ENCODE measurements around the gene HACL1.

Gene HACL1

GRCh38 chr3:15513116-15513515 lies 88.3 kb downstream of the HACL1 start:
- no peaks in the 10 kb centered on the region for H3K27me3 ChIP-seq (ENCODE audit: insufficient read depth, low read length, poor library complexity)
- no peak overlapping the region for H3K4ac ChIP-seq (ENCODE audit: low read depth, low read length)
- H3K56ac ChIP-seq (ENCODE audit: low read length), result no peak overlapping the region
- H3K79me1 ChIP-seq (ENCODE audit: low read length), result no peaks in the 10 kb centered on the region
- no peaks in the 10 kb centered on the region for H3K4me1 ChIP-seq (ENCODE audit: control insufficient read depth, low read depth, low read length)
- H2BK15ac ChIP-seq (replicated peaks; ENCODE audit: low read depth), result no peak overlapping the region
- H2BK5ac ChIP-seq (ENCODE audit: low read length), result no peak overlapping the region
- H2BK120ac ChIP-seq (ENCODE audit: low read depth, low read length), result no peak overlapping the region
- H3K79me2 ChIP-seq (ENCODE audit: control insufficient read depth, insufficient read depth, low read length), result no peaks in the 10 kb centered on the region
- no peak overlapping the region for H3K9ac ChIP-seq (ENCODE audit: low read length)
- no peak overlapping the region for H3K4me3 ChIP-seq (ENCODE audit: low read length)
- no peak overlapping the region for H4K8ac ChIP-seq (ENCODE audit: low read depth, low read length)
- H3K36me3 ChIP-seq (ENCODE audit: control insufficient read depth, insufficient read depth, low read length), result no peaks in the 10 kb centered on the region
- no peak overlapping the region for H3K18ac ChIP-seq (ENCODE audit: low read length)
- no peak for DNase-seq
- H3K4me2 ChIP-seq (ENCODE audit: low read length), result no peak overlapping the region
- H3K27ac ChIP-seq (ENCODE audit: low read depth, low read length), result no peak overlapping the region
- H4K5ac ChIP-seq (ENCODE audit: low read length), result no peak overlapping the region
- WGBS (ENCODE audit: extremely low coverage, insufficient coverage, low lambda C conversion rate), result no CpG with 5 or more reads among the region's 7 CpGs
- H3K23ac ChIP-seq (ENCODE audit: low read length), result no peak overlapping the region
- H2AK5ac ChIP-seq (ENCODE audit: low read length), result no peak overlapping the region

GRCh38 chr3:15512166-15512565 lies 89.2 kb downstream of the HACL1 start:
- no peak overlapping the region for H2BK120ac ChIP-seq (ENCODE audit: low read depth, low read length)
- no peak for DNase-seq
- WGBS (ENCODE audit: extremely low coverage, insufficient coverage, low lambda C conversion rate), result no CpG with 5 or more reads among the region's 10 CpGs
- no peak overlapping the region for H3K4ac ChIP-seq (ENCODE audit: low read depth, low read length)
- no peak overlapping the region for H3K9ac ChIP-seq (ENCODE audit: low read length)
- H3K27me3 ChIP-seq (ENCODE audit: insufficient read depth, low read length, poor library complexity), result no peaks in the 10 kb centered on the region
- H2BK15ac ChIP-seq (replicated peaks; ENCODE audit: low read depth), result no peak overlapping the region
- H3K79me1 ChIP-seq (ENCODE audit: low read length), result no peaks in the 10 kb centered on the region
- H4K8ac ChIP-seq (ENCODE audit: low read depth, low read length), result no peak overlapping the region
- no peak overlapping the region for H2AK5ac ChIP-seq (ENCODE audit: low read length)
- no peak overlapping the region for H3K27ac ChIP-seq (ENCODE audit: low read depth, low read length)
- no peak overlapping the region for H3K4me2 ChIP-seq (ENCODE audit: low read length)
- H3K23ac ChIP-seq (ENCODE audit: low read length), result no peak overlapping the region
- no peak overlapping the region for H3K56ac ChIP-seq (ENCODE audit: low read length)
- H3K4me3 ChIP-seq (ENCODE audit: low read length), result no peak overlapping the region
- H3K79me2 ChIP-seq (ENCODE audit: control insufficient read depth, insufficient read depth, low read length), result no peaks in the 10 kb centered on the region
- no peak overlapping the region for H3K18ac ChIP-seq (ENCODE audit: low read length)
- no peaks in the 10 kb centered on the region for H3K36me3 ChIP-seq (ENCODE audit: control insufficient read depth, insufficient read depth, low read length)
- H3K4me1 ChIP-seq (ENCODE audit: control insufficient read depth, low read depth, low read length), result no peaks in the 10 kb centered on the region
- no peak overlapping the region for H4K5ac ChIP-seq (ENCODE audit: low read length)
- no peak overlapping the region for H2BK5ac ChIP-seq (ENCODE audit: low read length)

- Histone ChIP-seq H3K27me3 (ENCODE audit: insufficient read depth, low read length, poor library complexity) (no peaks in the 10 kb centered on the region), H3K23ac (ENCODE audit: low read length) (no peak overlapping the region), H2BK5ac (ENCODE audit: low read length) (no peak overlapping the region), H3K18ac (ENCODE audit: low read length) (no peak overlapping the region), H3K56ac (ENCODE audit: low read length) (no peak overlapping the region), H3K27ac (ENCODE audit: low read depth, low read length) (no peak overlapping the region), H3K4me1 (ENCODE audit: control insufficient read depth, low read depth, low read length) (no peaks in the 10 kb centered on the region), H2BK15ac (replicated peaks; ENCODE audit: low read depth) (no peak overlapping the region), H4K5ac (ENCODE audit: low read length) (no peak overlapping the region), H3K9ac (ENCODE audit: low read length) (no peak overlapping the region), H3K36me3 (ENCODE audit: control insufficient read depth, insufficient read depth, low read length) (no peaks in the 10 kb centered on the region), H2BK120ac (ENCODE audit: low read depth, low read length) (no peak overlapping the region), H3K79me1 (ENCODE audit: low read length) (no peaks in the 10 kb centered on the region), H2AK5ac (ENCODE audit: low read length) (no peak overlapping the region), H3K4ac (ENCODE audit: low read depth, low read length) (no peak overlapping the region), H3K4me3 (ENCODE audit: low read length) (no peak overlapping the region), H4K8ac (ENCODE audit: low read depth, low read length) (no peak overlapping the region), H3K4me2 (ENCODE audit: low read length) (no peak overlapping the region), H3K79me2 (ENCODE audit: control insufficient read depth, insufficient read depth, low read length) (no peaks in the 10 kb centered on the region)
- WGBS (ENCODE audit: extremely low coverage, insufficient coverage, low lambda C conversion rate), result no CpG with 5 or more reads among the region's 3 CpGs
- DNase-seq, result no peak
Measured at GRCh38 chr3:15511156-15511555, 90.2 kb downstream of the HACL1 start.
